ENCODE data around the gene REPS2. TPM values are rescaled to one million over a fixed set of nuclear protein-coding genes. Genes with fewer than 3 reads are reported as not detected.

REPS2 gene
- total RNA-seq, 1 experiment from 2014 or later, result 4.5 TPM

DNA sequence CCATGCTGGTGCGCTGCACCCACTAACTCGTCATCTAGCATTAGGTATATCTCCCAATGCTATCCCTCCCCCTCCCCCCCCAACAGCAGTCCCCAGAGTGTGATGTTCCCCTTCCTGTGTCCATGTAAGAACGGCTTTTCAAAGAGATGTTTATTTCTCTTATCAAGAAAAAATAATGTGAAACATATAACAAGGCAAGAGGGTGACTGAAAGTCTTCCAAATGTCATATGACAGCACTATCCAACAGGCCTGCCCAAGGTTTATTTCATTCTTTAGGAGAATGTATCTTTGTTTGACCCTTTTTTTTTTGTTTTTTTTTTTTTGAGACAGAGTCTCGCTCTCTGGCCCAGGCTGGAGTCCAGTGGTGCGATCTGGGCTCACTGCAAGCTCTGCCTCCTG, 29.9 kb upstream of the REPS2 start:
- ChIA-PET POLR2A (no interaction called here), CTCF (no interaction called here)
- no peak for ATAC-seq
- no peak overlapping the region for H3K27ac ChIP-seq (ENCODE audit: low read length)
- H3K4me3 ChIP-seq (ENCODE audit: low read depth in 2 of 2, low read length in 2 of 2), result no peak overlapping the region
- intact Hi-C loops (cut with micrococcal nuclease; ENCODE audit: unreplicated experiment) (no loop called here), in situ Hi-C loops (cut with HindIII; ENCODE audit: low pct_unique_long_range_greater_than_20kb, low sequenced_read_pairs) (no loop called here)
- DNase-seq (ENCODE audit: low read depth, low spot score), result no peak
- no peaks in the 10 kb centered on the region for H3K4me1 ChIP-seq (ENCODE audit: control insufficient read depth, insufficient read depth, low read length)
- no peaks in the 10 kb centered on the region for H3K36me3 ChIP-seq (ENCODE audit: control insufficient read depth, insufficient read depth, low read length)
- H3K27me3 ChIP-seq (ENCODE audit: control insufficient read depth, insufficient read depth, low read length), result no peaks in the 10 kb centered on the region
- no TSS peak for BruUV-seq (replicated peaks)
- H3K9me3 ChIP-seq (ENCODE audit: control insufficient read depth, insufficient read depth, low read depth, low read length), result no peaks in the 10 kb centered on the region
- TF ChIP-seq TCF7L2 (IDR thresholded peaks at IDR 0.05; ENCODE audit: low read depth, low read length) (no peak), SIN3A (IDR thresholded peaks at IDR 0.05; ENCODE audit: borderline replicate concordance, insufficient read depth, low read depth, low read length) (no peak), POLR2AphosphoS5 (IDR thresholded peaks at IDR 0.05; ENCODE audit: low read depth, low read length) (no peak)
- TF ChIP-seq, protein P1, sequence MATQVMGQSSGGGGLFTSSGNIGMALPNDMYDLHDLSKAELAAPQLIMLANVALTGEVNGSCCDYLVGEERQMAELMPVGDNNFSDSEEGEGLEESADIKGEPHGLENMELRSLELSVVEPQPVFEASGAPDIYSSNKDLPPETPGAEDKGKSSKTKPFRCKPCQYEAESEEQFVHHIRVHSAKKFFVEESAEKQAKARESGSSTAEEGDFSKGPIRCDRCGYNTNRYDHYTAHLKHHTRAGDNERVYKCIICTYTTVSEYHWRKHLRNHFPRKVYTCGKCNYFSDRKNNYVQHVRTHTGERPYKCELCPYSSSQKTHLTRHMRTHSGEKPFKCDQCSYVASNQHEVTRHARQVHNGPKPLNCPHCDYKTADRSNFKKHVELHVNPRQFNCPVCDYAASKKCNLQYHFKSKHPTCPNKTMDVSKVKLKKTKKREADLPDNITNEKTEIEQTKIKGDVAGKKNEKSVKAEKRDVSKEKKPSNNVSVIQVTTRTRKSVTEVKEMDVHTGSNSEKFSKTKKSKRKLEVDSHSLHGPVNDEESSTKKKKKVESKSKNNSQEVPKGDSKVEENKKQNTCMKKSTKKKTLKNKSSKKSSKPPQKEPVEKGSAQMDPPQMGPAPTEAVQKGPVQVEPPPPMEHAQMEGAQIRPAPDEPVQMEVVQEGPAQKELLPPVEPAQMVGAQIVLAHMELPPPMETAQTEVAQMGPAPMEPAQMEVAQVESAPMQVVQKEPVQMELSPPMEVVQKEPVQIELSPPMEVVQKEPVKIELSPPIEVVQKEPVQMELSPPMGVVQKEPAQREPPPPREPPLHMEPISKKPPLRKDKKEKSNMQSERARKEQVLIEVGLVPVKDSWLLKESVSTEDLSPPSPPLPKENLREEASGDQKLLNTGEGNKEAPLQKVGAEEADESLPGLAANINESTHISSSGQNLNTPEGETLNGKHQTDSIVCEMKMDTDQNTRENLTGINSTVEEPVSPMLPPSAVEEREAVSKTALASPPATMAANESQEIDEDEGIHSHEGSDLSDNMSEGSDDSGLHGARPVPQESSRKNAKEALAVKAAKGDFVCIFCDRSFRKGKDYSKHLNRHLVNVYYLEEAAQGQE (IDR thresholded peaks at IDR 0.05; ENCODE audit: insufficient read depth in 1 of 2, low read depth in 2 of 2, low read length in 1 of 2), result no peak
- TF ChIP-seq, protein P2, sequence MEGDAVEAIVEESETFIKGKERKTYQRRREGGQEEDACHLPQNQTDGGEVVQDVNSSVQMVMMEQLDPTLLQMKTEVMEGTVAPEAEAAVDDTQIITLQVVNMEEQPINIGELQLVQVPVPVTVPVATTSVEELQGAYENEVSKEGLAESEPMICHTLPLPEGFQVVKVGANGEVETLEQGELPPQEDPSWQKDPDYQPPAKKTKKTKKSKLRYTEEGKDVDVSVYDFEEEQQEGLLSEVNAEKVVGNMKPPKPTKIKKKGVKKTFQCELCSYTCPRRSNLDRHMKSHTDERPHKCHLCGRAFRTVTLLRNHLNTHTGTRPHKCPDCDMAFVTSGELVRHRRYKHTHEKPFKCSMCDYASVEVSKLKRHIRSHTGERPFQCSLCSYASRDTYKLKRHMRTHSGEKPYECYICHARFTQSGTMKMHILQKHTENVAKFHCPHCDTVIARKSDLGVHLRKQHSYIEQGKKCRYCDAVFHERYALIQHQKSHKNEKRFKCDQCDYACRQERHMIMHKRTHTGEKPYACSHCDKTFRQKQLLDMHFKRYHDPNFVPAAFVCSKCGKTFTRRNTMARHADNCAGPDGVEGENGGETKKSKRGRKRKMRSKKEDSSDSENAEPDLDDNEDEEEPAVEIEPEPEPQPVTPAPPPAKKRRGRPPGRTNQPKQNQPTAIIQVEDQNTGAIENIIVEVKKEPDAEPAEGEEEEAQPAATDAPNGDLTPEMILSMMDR (IDR thresholded peaks at IDR 0.05), result no peak

DNA sequence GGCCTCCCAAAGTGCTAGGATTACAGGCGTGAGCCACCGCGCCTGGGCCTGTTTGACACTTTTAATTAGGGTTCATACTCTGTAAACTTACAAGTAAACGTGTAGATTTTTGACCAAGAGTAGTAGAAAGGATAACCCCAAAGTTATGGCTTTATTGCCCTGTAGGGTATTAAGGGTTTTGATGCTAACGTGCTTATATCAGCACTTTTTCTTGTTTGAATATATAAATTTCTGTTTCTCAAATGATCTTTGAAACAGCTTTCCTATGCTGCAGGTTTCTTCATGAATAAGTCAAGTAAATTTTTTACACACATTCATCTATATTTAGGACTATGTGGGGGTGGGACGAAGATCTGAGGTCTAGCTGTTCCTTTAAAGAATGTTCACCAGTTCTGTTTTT, 29.3 kb upstream of the REPS2 start:
- Histone ChIP-seq H3K27me3 (ENCODE audit: control insufficient read depth, insufficient read depth, low read length) (no peaks in the 10 kb centered on the region), H3K4me1 (ENCODE audit: control insufficient read depth, insufficient read depth, low read length) (no peaks in the 10 kb centered on the region), H3K27ac (ENCODE audit: low read length) (no peak overlapping the region), H3K9me3 (ENCODE audit: control insufficient read depth, insufficient read depth, low read depth, low read length) (no peaks in the 10 kb centered on the region), H3K36me3 (ENCODE audit: control insufficient read depth, insufficient read depth, low read length) (no peaks in the 10 kb centered on the region), H3K4me3 (ENCODE audit: low read depth in 2 of 2, low read length in 2 of 2) (no peak overlapping the region)
- BruUV-seq (replicated peaks), result no TSS peak
- ATAC-seq (no peak), DNase-seq (ENCODE audit: low read depth, low spot score) (no peak)
- intact Hi-C loops (cut with micrococcal nuclease; ENCODE audit: unreplicated experiment) (no loop called here), in situ Hi-C loops (cut with HindIII; ENCODE audit: low pct_unique_long_range_greater_than_20kb, low sequenced_read_pairs) (no loop called here)
- CTCF ChIA-PET, result no interaction called here
- TF ChIP-seq TCF7L2 (IDR thresholded peaks at IDR 0.05; ENCODE audit: low read depth, low read length), result no peak
- TF ChIP-seq, protein P1 (IDR thresholded peaks at IDR 0.05; ENCODE audit: insufficient read depth in 1 of 2, low read depth in 2 of 2, low read length in 1 of 2), result no peak
- TF ChIP-seq SIN3A (IDR thresholded peaks at IDR 0.05; ENCODE audit: borderline replicate concordance, insufficient read depth, low read depth, low read length), result no peak
- TF ChIP-seq, protein P2 (IDR thresholded peaks at IDR 0.05), result no peak
- no peak for TF ChIP-seq POLR2AphosphoS5 (IDR thresholded peaks at IDR 0.05; ENCODE audit: low read depth, low read length)
- POLR2A ChIA-PET, result no interaction called here

Measured in Panc1 (cell line).